ENCODE results near the gene FUT6.
"Not testable (repeated sequence)": the region's sequence is repeated elsewhere in the genome, so short reads cannot be mapped to it uniquely, and the experiment has no call there.

The FUT6 gene

DNA sequence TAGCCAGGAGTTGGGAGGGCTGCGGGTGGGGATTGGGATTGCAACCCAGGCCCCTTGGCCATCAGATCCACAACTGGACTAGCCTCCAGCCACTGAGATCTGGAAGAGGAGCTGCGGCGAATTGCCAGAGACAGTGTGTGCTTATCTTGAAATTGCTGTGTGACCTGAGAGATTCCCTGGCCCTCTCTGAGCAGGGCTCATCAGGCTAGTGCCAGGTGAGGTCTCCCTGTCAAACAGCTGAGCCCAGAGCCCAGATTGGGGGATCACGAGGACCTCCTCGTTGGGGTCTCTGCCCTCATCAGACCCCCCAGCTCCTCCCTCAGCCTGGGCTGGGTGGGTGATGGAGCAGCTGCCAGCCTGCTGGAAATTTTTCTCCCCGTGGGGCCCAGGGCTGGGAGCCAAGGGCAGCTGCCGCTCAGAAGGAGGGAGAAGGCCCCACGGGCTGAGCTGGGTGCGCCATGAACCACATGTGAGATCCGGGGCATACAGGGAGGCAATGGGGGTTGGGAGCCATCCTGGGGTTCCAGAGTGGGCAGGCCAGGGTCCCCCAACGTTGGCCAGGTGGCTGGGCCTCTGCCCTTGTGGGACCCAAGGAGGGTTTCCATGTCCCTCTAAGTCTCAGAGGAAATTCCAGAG lies 23.6 kb upstream of the FUT6 start:
- no peak for DNase-seq (ENCODE audit: low read depth in 1 of 2, low spot score in 1 of 2)

- DNase-seq (ENCODE audit: low read depth in 1 of 2, low spot score in 1 of 2) = no peak
Measured at GRCh38 chr19:5857203-5858081, 17.9 kb upstream of the FUT6 start.

- not testable (repeated sequence) for DNase-seq (ENCODE audit: low read depth in 1 of 2, low spot score in 1 of 2)
Measured at GRCh38 chr19:5855151-5855550, 15.6 kb upstream of the FUT6 start.

DNA sequence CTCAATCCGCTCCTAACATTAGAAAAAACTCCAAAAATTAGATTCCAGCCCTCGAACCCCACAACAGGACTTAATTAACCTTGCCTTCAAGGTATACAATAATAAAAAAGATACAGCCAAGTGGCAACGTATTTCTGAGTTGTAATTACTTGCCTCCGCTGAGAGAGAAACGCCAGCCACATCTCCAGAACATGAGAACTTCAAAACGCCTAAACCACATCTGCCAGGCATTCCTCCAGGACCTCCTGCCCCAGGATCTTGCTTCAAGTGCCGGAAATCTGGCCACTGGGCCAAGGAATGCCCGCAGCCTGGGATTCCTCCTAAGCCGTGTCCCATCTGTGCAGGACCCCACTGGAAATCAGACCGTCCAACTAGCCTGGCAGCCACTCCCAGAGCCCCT lies 14.6 kb upstream of the FUT6 start:
- not testable (repeated sequence) for DNase-seq (ENCODE audit: low read depth in 1 of 2, low spot score in 1 of 2)

DNA sequence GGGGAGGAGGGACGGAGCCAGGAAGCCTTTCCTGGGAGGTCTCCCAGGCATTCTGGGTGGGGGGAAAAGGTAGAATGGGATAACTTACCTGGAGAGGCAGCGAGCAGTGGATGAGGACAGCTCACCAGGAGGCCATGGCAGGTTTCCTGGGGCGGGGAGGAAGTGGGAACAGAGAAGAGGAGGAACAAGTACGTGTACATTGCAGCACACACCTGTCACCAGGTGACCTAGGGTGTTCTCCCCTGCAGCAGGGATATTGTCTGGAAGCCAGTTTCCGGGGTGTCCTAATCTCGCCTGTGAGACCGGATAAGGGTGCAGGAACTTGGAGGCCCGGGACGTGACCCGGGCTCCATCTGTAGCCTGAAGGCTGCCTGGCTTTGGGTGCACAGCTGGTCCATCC lies 11.8 kb upstream of the FUT6 start, which contains the start of gene FUT3:
FUT3 (minus strand) TSS at position 148 of the 400 bp plus-strand sequence.
- DNase-seq (ENCODE audit: low read depth in 1 of 2, low spot score in 1 of 2) = no peak

DNA sequence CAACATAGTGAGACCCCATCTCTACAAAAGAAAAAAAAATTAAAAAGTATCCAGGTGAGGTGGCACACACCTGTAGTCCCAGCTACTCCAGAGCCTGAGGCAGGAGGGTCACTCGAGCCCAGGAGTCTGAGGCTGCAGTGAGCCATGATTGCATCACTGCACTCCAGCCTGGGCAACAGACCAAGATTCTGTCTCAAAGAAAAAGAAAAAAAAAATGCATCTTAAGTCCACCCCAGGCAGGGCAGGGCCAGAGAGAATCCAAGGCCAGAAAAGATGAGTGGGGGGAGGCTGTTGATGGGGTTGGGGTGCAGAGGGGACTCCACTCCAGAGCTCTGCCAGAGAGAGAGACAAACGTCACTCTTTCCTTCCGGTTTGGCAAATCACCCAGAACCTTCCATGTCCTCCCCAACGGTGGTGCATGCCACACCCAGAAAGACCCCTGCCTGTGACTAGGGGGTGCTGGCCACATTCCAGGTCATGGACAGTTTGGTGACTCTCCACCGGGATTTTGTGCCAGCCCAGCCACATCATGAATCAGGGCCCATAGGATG lies 11.3 kb upstream of the FUT6 start:
- no peak for DNase-seq (ENCODE audit: low read depth in 1 of 2, low spot score in 1 of 2)

- no peak for DNase-seq (ENCODE audit: low read depth in 1 of 2, low spot score in 1 of 2)
Measured at GRCh38 chr19:5850189-5850588, 10.7 kb upstream of the FUT6 start.

- DNase-seq (ENCODE audit: low read depth in 1 of 2, low spot score in 1 of 2) = not testable (repeated sequence)
Measured at GRCh38 chr19:5848621-5849020, 9.1 kb upstream of the FUT6 start.

- DNase-seq (ENCODE audit: low read depth in 1 of 2, low spot score in 1 of 2) = not testable (repeated sequence)
Measured at GRCh38 chr19:5847846-5848245, 8.3 kb upstream of the FUT6 start.

- DNase-seq (ENCODE audit: low read depth in 1 of 2, low spot score in 1 of 2) = no peak
Measured at GRCh38 chr19:5844456-5845433, 5.2 kb upstream of the FUT6 start.

- no peak for DNase-seq (ENCODE audit: low read depth in 1 of 2, low spot score in 1 of 2)
Measured at GRCh38 chr19:5843295-5843927, 3.9 kb upstream of the FUT6 start.

DNA sequence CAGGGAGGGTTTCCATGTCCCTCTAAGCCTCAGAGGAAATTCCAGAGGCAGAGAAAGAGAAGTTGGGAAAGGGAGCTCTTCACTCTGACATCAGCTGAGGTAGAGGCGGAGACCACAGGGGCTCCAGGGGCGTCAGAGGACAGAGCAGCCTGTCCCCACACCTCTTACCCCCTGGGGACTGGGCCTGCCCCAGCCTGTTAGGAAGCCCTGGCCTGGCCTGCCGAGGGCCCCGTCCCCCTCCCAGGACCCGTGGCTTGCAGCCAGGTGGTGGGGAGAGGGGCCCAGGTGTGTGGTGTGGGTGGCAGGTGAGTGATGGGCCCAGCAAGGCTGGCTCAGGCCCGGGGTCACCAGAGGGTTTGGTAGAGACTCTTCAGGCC lies 2.2 kb upstream of the FUT6 start:
- DNase-seq (ENCODE audit: low read depth in 1 of 2, low spot score in 1 of 2) = not testable (repeated sequence)

GRCh38 chr19:5838353-5839064 lies 993 bp downstream of the FUT6 start:
- no peak for DNase-seq (ENCODE audit: low read depth in 1 of 2, low spot score in 1 of 2)

DNA sequence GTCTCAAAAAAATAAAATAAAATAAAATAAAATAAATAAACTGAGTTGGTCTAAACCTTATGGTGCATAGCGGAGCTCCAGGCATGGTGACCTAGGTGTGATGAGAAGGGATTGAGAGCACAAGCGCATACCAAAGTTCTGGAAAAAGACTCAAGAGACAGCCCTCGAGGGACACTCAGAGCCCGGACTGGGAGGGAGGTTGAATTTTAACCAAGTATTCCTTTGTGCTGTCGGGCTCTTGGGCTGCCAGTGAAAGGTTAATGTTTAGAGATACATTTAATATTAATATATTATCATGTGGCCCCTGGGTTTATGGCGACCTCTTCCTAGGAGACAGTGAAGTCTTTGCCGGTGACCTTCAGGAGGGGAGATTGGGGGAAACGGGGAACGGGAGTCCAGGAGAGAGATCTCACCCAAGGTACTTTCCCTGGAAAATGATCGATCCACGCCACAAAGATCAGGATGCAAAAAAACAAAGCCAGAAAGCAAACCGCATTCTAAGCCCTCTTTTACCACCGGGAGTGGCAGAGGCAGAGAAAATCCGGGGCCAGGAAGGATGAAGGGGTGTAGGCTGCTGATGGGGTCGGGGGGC lies 1.6 kb downstream of the FUT6 start:
- no peak for DNase-seq (ENCODE audit: low read depth in 1 of 2, low spot score in 1 of 2)

DNA sequence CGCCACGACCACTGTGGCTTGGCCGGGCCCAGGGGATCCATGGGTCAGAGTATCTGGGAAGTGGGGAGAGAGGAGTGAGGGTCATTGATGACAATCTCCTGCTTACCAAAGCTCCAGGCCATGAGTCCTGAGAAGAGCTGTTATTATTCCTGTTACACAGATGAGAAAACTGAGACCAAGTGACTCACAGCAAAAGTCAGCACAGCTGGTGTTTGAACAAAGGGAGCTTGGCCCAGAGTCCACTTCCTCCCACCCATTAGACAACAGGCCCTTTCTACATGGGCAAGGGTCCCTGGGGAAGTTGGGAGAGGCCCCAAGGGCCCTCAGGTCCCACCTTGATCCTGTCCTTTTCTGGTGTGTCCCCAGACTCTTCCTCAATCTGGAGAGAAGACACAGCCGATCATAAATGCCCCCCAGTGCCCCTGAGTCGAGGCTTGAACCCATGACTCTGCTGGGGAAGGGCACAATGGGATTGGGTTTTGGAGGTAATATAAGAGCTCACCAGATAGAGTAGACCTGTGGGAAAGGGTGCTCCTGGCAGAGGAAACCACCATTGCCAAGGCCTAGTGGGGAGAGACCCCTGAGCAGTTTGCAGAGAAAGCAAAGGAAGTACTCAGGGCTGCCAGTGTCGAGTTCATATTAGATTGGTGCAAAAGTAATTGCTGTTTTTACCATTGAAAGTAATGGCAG lies 6.8 kb downstream of the FUT6 start:
- DNase-seq (ENCODE audit: low read depth in 1 of 2, low spot score in 1 of 2) = no peak

DNA sequence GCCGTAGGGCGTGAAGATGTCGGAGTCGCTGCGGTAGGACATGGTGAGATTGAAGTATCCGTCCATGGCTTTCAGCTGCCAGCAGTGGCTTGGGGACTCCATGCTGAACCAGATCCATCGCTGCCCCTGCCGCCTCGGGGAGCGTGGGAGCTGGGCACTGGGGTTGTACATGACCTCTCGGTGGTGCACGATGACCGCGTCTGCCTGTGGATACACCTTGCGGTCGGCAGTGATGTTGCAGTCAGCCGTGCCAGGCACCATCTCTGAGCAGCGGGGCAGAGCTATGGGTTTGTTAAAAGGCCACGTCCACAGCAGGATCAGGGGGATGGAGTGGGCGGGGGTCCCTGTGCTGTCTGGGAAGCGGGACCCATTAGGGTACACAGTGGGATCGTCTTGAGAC lies 7.4 kb downstream of the FUT6 start:
- no peak for DNase-seq (ENCODE audit: low read depth in 1 of 2, low spot score in 1 of 2)

GRCh38 chr19:5831159-5831558 lies 8.3 kb downstream of the FUT6 start:
- no peak for DNase-seq (ENCODE audit: low read depth in 1 of 2, low spot score in 1 of 2)

DNA sequence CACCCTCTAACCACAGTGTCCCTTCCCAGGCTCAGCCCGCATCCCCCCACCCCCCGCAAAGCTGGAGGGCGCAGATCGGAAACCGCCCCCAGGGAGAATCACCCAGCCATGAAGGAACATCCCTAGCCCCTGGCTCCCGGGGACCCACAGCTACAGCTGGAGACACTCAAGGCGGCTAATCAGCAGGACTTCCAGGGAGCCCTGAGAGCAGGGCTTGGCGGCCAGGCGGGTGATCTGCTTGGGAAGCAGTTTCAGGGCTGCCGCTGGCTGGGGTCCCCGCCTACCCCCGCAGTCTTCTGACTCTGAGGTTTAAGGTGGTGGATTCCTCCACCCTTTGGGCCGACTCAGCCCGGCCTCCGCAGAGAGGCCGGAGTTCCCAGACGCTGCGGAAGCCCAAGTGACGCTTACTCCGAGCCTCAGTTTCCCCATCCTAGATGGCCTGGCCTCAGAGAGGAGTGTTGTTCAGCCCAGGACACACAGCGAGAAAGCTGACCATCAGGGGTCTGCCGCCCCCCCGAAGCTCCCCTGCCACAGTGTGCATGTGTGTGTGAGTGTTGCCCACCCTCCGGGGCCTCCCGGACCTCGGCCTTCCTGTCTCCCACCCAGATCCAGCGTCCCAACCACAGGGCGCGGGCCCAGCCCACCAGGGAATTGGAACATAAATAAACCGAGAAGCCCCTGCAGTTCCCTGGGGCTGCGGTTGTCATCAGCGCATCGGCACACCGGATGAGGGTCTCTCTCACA lies 9.8 kb downstream of the FUT6 start:
- DNase-seq (ENCODE audit: low read depth in 1 of 2, low spot score in 1 of 2) = no peak
